H1 (cell line): ENCODE results near the gene ELAVL1. TPM values are rescaled to one million over a fixed set of nuclear protein-coding genes. Genes with fewer than 3 reads are reported as not detected.

Experiments
- BACH1 ChIP-seq: IDR thresholded peaks from 2 replicates; pipeline ENCODE4 v1.6.1; 2012; ENCODE audit warnings: low read length, improper control_type of control experiment
- BRCA1 ChIP-seq: IDR thresholded peaks from 2 replicates; pipeline ENCODE4 v1.6.1; 2012; ENCODE audit warnings: low read depth, low read length, improper control_type of control experiment
- CHD2 ChIP-seq: IDR thresholded peaks from 2 replicates; pipeline ENCODE4 v1.6.1; 2012; ENCODE audit warnings: low read length, improper control_type of control experiment
- CREB1 ChIP-seq: IDR thresholded peaks from 2 replicates; pipeline ENCODE4 v1.6.1; 2012; ENCODE audit warnings: inconsistent platforms
- JUN ChIP-seq: IDR thresholded peaks from 2 replicates; pipeline ENCODE4 v1.6.1; 2011; ENCODE audit warnings: low read depth, mild to moderate bottlenecking, improper control_type of control experiment, low read length
- RAD21 ChIP-seq, 2 experiments: IDR thresholded peaks in 1 of 2; conservative IDR thresholded peaks in 1 of 2; 2 replicates each; pipeline ENCODE4 v1.6.1; 2011; ENCODE audit warnings: low read depth in 2 of 2, low read length in 2 of 2, improper control_type of control experiment in 1 of 2, inconsistent platforms in 1 of 2, mild to moderate bottlenecking in 1 of 2, moderate library complexity in 1 of 2
- RFX5 ChIP-seq: IDR thresholded peaks from 2 replicates; pipeline ENCODE4 v1.6.1; 2011; ENCODE audit warnings: low read depth, low read length, improper control_type of control experiment, borderline replicate concordance
- RXRA ChIP-seq: IDR thresholded peaks from 2 replicates; pipeline ENCODE4 v1.6.1; 2011; ENCODE audit warnings: low read depth, mild to moderate bottlenecking, low read length, moderate library complexity; ENCODE audit not compliant: insufficient read depth
- SRF ChIP-seq: IDR thresholded peaks from 2 replicates; pipeline ENCODE4 v1.6.1; 2011; ENCODE audit warnings: mild to moderate bottlenecking, low read depth, low read length, moderate library complexity
- polyA plus RNA-seq, 7 experiments: library from polyadenylated mRNA; depleted of rRNA in 3 of 7; stranded (reverse) in 5 of 7; unstranded in 2 of 7; fragments of >200 nt in 5 of 7; fragments of 200-250 nt in 2 of 7; gene quantifications; 1 replicate in 5 of 7; 2 replicates in 1 of 7; 4 replicates in 1 of 7; pipeline versions ENCODE4 v1.2.1 to v1.2.3, GENCODE V29; 2011 to 2013; ENCODE audit warnings: missing spikeins in 2 of 7, mixed read lengths in 2 of 7
- total RNA-seq: library from RNA; stranded (reverse); fragmentation: NEBNext Ultra II Directional; extraction: Animal tissue kit (Norgen Biotek cat#: 25700); gene quantifications from 2 replicates; pipeline ENCODE4 v1.2.1, GENCODE V29; 2021
- TF ChIP-seq, protein P1 (sequence below): IDR thresholded peaks from 2 replicates; pipeline ENCODE4 v1.6.1; 2011; ENCODE audit warnings: low read depth, mild to moderate bottlenecking, low read length; ENCODE audit not compliant: insufficient read depth
- TF ChIP-seq, protein P2 (sequence below): IDR thresholded peaks from 2 replicates; pipeline ENCODE4 v1.6.1; 2012; ENCODE audit warnings: low read length, inconsistent platforms

The ELAVL1 gene
- total and polyA plus RNA-seq, 2 of the 8 experiments (the other 6 are each of a cell fraction or from before 2014, with no cell fraction given), result 56.7 to 163 TPM

DNA sequence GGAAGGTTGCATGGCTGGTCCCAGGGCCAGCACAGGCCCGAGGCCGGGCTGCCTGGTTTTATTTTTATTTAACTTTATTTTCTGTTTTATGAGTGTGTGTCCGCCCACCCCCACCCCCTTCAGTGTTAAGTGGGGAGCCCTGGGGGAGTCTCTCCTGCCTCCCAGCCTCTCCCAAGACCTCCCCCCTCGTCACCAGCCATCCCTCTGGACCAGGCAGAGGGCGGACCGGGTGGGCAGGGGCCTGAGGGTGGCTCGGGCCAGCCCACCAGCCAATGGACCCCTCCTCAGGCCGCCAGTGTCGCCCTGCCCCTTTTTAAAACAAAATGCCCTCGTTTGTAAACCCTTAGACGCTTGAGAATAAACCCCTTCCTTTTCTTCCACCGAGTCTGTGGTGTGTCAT is 91.3 kb downstream of the ELAVL1 start (continued):
- no peak for TF ChIP-seq RFX5
- TF ChIP-seq, protein P1, sequence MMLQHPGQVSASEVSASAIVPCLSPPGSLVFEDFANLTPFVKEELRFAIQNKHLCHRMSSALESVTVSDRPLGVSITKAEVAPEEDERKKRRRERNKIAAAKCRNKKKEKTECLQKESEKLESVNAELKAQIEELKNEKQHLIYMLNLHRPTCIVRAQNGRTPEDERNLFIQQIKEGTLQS, result no peak
- TF ChIP-seq, protein P2, sequence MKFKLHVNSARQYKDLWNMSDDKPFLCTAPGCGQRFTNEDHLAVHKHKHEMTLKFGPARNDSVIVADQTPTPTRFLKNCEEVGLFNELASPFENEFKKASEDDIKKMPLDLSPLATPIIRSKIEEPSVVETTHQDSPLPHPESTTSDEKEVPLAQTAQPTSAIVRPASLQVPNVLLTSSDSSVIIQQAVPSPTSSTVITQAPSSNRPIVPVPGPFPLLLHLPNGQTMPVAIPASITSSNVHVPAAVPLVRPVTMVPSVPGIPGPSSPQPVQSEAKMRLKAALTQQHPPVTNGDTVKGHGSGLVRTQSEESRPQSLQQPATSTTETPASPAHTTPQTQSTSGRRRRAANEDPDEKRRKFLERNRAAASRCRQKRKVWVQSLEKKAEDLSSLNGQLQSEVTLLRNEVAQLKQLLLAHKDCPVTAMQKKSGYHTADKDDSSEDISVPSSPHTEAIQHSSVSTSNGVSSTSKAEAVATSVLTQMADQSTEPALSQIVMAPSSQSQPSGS, result no peak
- TF ChIP-seq BACH1, result no peak
- TF ChIP-seq CREB1, result no peak
- TF ChIP-seq RXRA, result no peak
- TF ChIP-seq CHD2, result no peak
- no peak for TF ChIP-seq SRF
- no peak for TF ChIP-seq JUN
- no peak for TF ChIP-seq BRCA1
- no peak for TF ChIP-seq RAD21 (IDR thresholded peaks at IDR 0.05 in 1 of 2, conservative IDR thresholded peaks at IDR 0.05 in 1 of 2; ENCODE audit: low read depth in 2 of 2, low read length in 2 of 2)
